Loucy (cell line): ENCODE data around the gene SLC16A4.

Experiments
- CTCF ChIP-seq: fragments of 200-600 bp; sonication (generic); conservative IDR thresholded peaks from 2 replicates; pipeline ENCODE4 v1.5.1; 2014; ENCODE audit warnings: mild to moderate bottlenecking, antibody characterized with exemption, low read length
- EZH2phosphoT487 ChIP-seq: fragments of 200-600 bp; IDR thresholded peaks from 2 replicates; pipeline ENCODE4 v1.6.1; 2018; ENCODE audit warnings: antibody characterized with exemption, mild to moderate bottlenecking, moderate library complexity, borderline replicate concordance

- TF ChIP-seq EZH2phosphoT487 (no peak), CTCF (no peak)
Measured at GRCh38 chr1:110350360-110350759, 40.5 kb downstream of the SLC16A4 start.
